Activated CD4-positive, alpha-beta memory T cell treated with anti-CD3 and anti-CD28 coated beads for 36 hours (primary cell): ENCODE results near the gene DCLRE1B. TPM values are rescaled to one million over a fixed set of nuclear protein-coding genes. Genes with fewer than 3 reads are reported as not detected.
"Not testable (repeated sequence)": the region's sequence is repeated elsewhere in the genome, so short reads cannot be mapped to it uniquely, and the experiment has no call there.

ENCODE experiments used
- CTCF ChIA-PET: fragments of 350-600 bp; sonication (Branson Sonifier 250); formaldehyde crosslinking; loops from one replicate; lab custom pipeline; 2021; ENCODE audit warnings: antibody characterized with exemption, inconsistent platforms; lab: Charles Lee
- POLR2A ChIA-PET: fragments of 350-600 bp; sonication (Branson Sonifier 250); formaldehyde crosslinking; loops from one replicate; lab custom pipeline; 2021; ENCODE audit warnings: antibody characterized with exemption; lab: Charles Lee
- DNase-seq: peaks from one replicate; pipeline ENCODE4 v3.0.0-alpha.2; 2020
- H3K27ac Mint-ChIP-seq: one replicate; pipeline ENCODE4 v1.8.0; 2021; ENCODE audit warnings: mixed read lengths
- H3K27me3 Mint-ChIP-seq: one replicate; pipeline ENCODE4 v1.8.0; 2021; ENCODE audit warnings: mixed read lengths
- H3K36me3 Mint-ChIP-seq: one replicate; pipeline ENCODE4 v1.8.0; 2021; ENCODE audit warnings: mixed read lengths
- H3K4me1 Mint-ChIP-seq: one replicate; pipeline ENCODE4 v1.8.0; 2021; ENCODE audit warnings: low read depth, mixed read lengths
- H3K4me3 Mint-ChIP-seq: one replicate; pipeline ENCODE4 v1.8.0; 2021; ENCODE audit warnings: mild to moderate bottlenecking, mixed read lengths
- H3K9me3 Mint-ChIP-seq: one replicate; pipeline ENCODE4 v1.8.0; 2021; ENCODE audit warnings: mixed read lengths
- intact Hi-C: fragments of 100-400 bp; cut with micrococcal nuclease; formaldehyde crosslinking; loops from one replicate; pipeline ENCODE4 v1.15.1; 2023
- total RNA-seq, 2 experiments: library from RNA; stranded (reverse); gene quantifications; one replicate each; pipeline ENCODE4 v1.2.3, GENCODE V29; 2021

DCLRE1B gene
- total RNA-seq, 2 experiments from 2014 or later = 19.4 to 19.6 TPM

- H3K4me1 Mint-ChIP-seq = peaks cover 65% of the 10 kb centered on the region
- H3K4me3 Mint-ChIP-seq = peak overlapping the region; percentile 31
- peaks cover 20% of the 10 kb centered on the region for H3K36me3 Mint-ChIP-seq
- POLR2A ChIA-PET = interaction anchor here (1.2 to 4.5 kb wide), 5 partner anchors 9 to 43 kb away, joined by 3 to 36 read pairs (median 4); partner anchors contain the start of genes AP4B1, DCLRE1B and HIPK1
- intact Hi-C loops = loop anchor here (2.0 kb wide), 1 partner anchor 17 kb away; no protein-coding TSS in a partner anchor
- DNase-seq = no peak
- H3K27me3 Mint-ChIP-seq = no peaks in the 10 kb centered on the region
- CTCF ChIA-PET = interaction anchor here (0.8 to 7.8 kb wide), 9 partner anchors 8 to 335 kb away, joined by 3 to 42 read pairs (median 5); partner anchors contain the start of genes AP4B1, DCLRE1B and HIPK1
- H3K27ac Mint-ChIP-seq = peak overlapping the region; percentile 74
- no peaks in the 10 kb centered on the region for H3K9me3 Mint-ChIP-seq
These were observed 42.4 kb downstream of the DCLRE1B start for GRCh38 chr1:113947388-113948107.

DNA sequence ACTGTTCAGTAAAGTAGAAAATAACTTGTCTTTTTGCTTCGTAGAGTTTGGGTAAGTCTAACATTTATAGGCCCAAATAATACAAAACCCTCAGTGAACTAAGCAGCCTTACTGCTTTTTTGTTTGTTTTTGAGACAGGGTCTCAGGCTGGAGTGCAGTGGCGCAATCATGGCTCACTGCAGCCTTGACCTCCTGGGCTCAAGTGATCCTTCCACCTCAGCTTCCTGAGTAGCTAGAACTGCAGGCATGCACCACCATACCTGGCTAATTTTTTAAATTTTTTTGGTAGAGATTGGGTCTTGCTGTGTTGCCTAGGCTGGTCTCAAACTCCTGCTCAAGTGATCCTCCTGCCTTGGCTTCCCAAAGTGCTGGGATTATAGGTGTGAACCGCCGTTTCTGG, 43.0 kb downstream of the DCLRE1B start:
- intact Hi-C loops, H3K4me3 Mint-ChIP-seq: not testable (repeated sequence)
- peaks cover 63% of the 10 kb centered on the region for H3K4me1 Mint-ChIP-seq

GRCh38 chr1:113949007-113949406, 43.9 kb downstream of the DCLRE1B start:
- CTCF ChIA-PET = interaction anchor here (0.9 to 7.8 kb wide), 3 partner anchors 8 to 113 kb away, joined by 3 to 42 read pairs (median 14); partner anchors contain the start of gene HIPK1
- peaks cover 62% of the 10 kb centered on the region for H3K4me1 Mint-ChIP-seq
- DNase-seq = no peak
- intact Hi-C loops = no loop called here
- peak overlapping the region; percentile 8 for H3K27ac Mint-ChIP-seq
- POLR2A ChIA-PET = interaction anchor here (0.5 to 4.5 kb wide), 2 partner anchors 19 to 131 kb away, joined by 3 to 36 read pairs; partner anchors contain the start of gene HIPK1
- no peak overlapping the region for H3K4me3 Mint-ChIP-seq
- no peaks in the 10 kb centered on the region for H3K9me3 Mint-ChIP-seq
- H3K27me3 Mint-ChIP-seq = no peaks in the 10 kb centered on the region
- H3K36me3 Mint-ChIP-seq = peaks cover 18% of the 10 kb centered on the region

More for the DNA sequence above, 43.0 kb downstream of the DCLRE1B start:
- ChIA-PET POLR2A (interaction anchor here (1.7 to 4.5 kb wide), 2 partner anchors 19 to 32 kb away, joined by 3 to 36 read pairs; partner anchors contain the start of gene HIPK1), CTCF (interaction anchor here (0.6 to 7.8 kb wide), 7 partner anchors 8 to 334 kb away, joined by 3 to 42 read pairs (median 3); partner anchors contain the start of gene HIPK1)
- H3K27me3 Mint-ChIP-seq, DNase-seq, H3K9me3 Mint-ChIP-seq: not testable (repeated sequence)
- peak overlapping the region; percentile 74 for H3K27ac Mint-ChIP-seq
- H3K36me3 Mint-ChIP-seq = peaks cover 20% of the 10 kb centered on the region

DNA sequence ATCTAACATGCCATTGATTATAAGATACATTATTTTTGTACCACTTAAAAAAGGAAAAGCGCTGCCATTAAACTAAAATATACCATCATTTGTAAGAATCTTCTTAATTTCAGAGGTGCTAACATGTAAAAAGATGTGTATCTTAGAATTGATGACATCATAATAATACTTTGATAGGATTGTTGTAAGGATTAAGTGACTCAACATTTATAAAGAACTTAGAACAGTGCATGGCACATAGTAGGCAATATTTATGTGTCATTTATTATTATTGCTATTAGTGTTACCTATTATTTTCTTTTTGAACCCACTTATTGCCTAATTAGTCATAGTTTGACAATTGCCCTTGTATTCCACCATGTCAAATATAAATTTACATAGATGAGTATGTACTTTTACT, 45.8 kb downstream of the DCLRE1B start:
- H3K36me3 Mint-ChIP-seq = peaks cover 22% of the 10 kb centered on the region
- H3K9me3 Mint-ChIP-seq = no peaks in the 10 kb centered on the region

GRCh38 chr1:113951719-113952118, 46.6 kb downstream of the DCLRE1B start:
- Mint-ChIP-seq H3K9me3 (no peaks in the 10 kb centered on the region), H3K27ac (no peak overlapping the region), H3K4me3 (no peak overlapping the region), H3K27me3 (no peaks in the 10 kb centered on the region), H3K4me1 (peaks cover 58% of the 10 kb centered on the region), H3K36me3 (peaks cover 27% of the 10 kb centered on the region)
- no peak for DNase-seq
- intact Hi-C loops = no loop called here
- CTCF ChIA-PET = interaction anchor here (0.5 to 1.0 kb wide), 5 partner anchors 9 to 402 kb away, joined by 3 to 4 read pairs (median 3); no protein-coding TSS in a partner anchor
- POLR2A ChIA-PET = interaction anchor here (0.6 to 1.7 kb wide), 4 partner anchors 19 to 75 kb away, joined by 3 to 6 read pairs (median 3); partner anchors contain the start of gene OLFML3

More for the DNA sequence above, 45.8 kb downstream of the DCLRE1B start:
- Mint-ChIP-seq H3K27me3 (no peaks in the 10 kb centered on the region), H3K4me3 (no peak overlapping the region), H3K4me1 (peaks cover 64% of the 10 kb centered on the region), H3K27ac (no peak overlapping the region)
- ChIA-PET POLR2A (interaction anchor here (1.7 kb wide), 1 partner anchor 20 kb away, joined by 6 read pairs; no protein-coding TSS in a partner anchor), CTCF (interaction anchor here (0.9 to 7.8 kb wide), 2 partner anchors 21 to 47 kb away, joined by 3 to 42 read pairs; partner anchors contain the start of gene HIPK1)
- DNase-seq = no peak
- intact Hi-C loops = no loop called here

DNA sequence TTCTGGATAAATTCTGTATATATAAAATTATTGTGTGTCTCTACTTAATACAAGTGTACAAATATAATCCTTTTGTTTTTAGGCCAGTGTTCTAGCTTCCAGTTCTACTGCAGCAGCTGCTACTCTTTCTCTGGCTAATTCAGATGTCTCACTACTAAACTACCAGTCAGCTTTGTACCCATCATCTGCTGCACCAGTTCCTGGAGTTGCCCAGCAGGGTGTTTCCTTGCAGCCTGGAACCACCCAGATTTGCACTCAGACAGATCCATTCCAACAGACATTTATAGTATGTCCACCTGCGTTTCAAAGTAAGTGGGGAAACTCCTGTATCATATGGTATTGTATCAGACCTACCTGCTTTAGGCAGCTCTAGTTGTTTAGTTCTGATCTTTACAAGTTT, 52.9 kb downstream of the DCLRE1B start:
- no peaks in the 10 kb centered on the region for H3K9me3 Mint-ChIP-seq
- H3K27me3 Mint-ChIP-seq = no peaks in the 10 kb centered on the region
- H3K36me3 Mint-ChIP-seq = peaks cover 61% of the 10 kb centered on the region
- peaks cover 21% of the 10 kb centered on the region for H3K4me1 Mint-ChIP-seq
- intact Hi-C loops = no loop called here
- CTCF ChIA-PET = interaction anchor here (1.0 kb wide), 1 partner anchor 21 kb away, joined by 3 read pairs; no protein-coding TSS in a partner anchor
- no peak overlapping the region for H3K4me3 Mint-ChIP-seq
- POLR2A ChIA-PET = interaction anchor here (0.7 kb wide), 1 partner anchor 12 kb away, joined by 3 read pairs; no protein-coding TSS in a partner anchor
- H3K27ac Mint-ChIP-seq = no peak overlapping the region
- no peak for DNase-seq

- no peak overlapping the region for H3K4me3 Mint-ChIP-seq
- peaks cover 66% of the 10 kb centered on the region for H3K36me3 Mint-ChIP-seq
- ChIA-PET POLR2A (no interaction called here), CTCF (interaction anchor here (1.0 kb wide), 1 partner anchor 20 kb away, joined by 3 read pairs; no protein-coding TSS in a partner anchor)
- no peak for DNase-seq
- intact Hi-C loops = no loop called here
- H3K27me3 Mint-ChIP-seq = no peaks in the 10 kb centered on the region
- peaks cover 20% of the 10 kb centered on the region for H3K4me1 Mint-ChIP-seq
- no peaks in the 10 kb centered on the region for H3K9me3 Mint-ChIP-seq
- no peak overlapping the region for H3K27ac Mint-ChIP-seq
These were observed 53.6 kb downstream of the DCLRE1B start for GRCh38 chr1:113958691-113959090.

DNA sequence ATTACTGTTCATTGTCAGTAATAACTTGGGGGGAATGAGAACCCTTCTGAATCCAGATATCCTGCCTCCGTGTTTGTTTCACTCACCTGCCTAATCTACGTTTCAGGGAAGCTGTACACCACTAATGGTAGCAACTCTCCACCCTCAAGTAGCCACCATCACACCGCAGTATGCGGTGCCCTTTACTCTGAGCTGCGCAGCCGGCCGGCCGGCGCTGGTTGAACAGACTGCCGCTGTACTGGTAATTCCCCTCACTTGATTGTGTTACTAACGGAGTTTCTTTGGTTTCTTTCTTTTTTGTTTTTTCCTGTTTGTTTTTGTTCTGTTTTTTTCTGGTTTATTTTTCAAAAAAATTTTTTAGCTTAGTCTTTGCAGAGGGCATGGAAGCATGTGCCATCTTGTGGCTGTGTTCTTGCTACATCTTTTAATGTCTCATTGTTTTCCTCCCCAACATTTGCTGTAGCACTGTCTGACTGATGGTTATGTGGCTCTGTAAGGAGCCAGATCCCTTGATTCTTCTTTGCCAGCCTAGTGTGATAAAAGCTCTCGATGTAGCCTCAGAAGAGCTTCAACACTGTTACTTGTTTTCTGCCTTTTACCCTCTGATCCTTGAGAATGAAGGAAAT, 58.3 kb downstream of the DCLRE1B start:
- ChIA-PET CTCF (interaction anchor here (0.6 to 2.9 kb wide), 6 partner anchors 11 to 127 kb away, joined by 3 to 14 read pairs (median 4); partner anchors contain the start of genes HIPK1 and OLFML3), POLR2A (interaction anchor here (1.3 kb wide), 1 partner anchor 33 kb away, joined by 5 read pairs; no protein-coding TSS in a partner anchor)
- Mint-ChIP-seq H3K27ac (no peak overlapping the region), H3K4me3 (no peak overlapping the region), H3K27me3 (no peaks in the 10 kb centered on the region), H3K9me3 (no peaks in the 10 kb centered on the region), H3K4me1 (no peaks in the 10 kb centered on the region), H3K36me3 (peaks cover 66% of the 10 kb centered on the region)
- intact Hi-C loops = no loop called here
- no peak for DNase-seq

Other genes starting within 250 kb of the DCLRE1B start
- 10 to 100 TPM; 12.6 to 12.9 TPM for gene PHTF1, start 145.8 kb upstream of the DCLRE1B start, total RNA-seq
- gene RSBN1, start 92.8 kb upstream of the DCLRE1B start, total RNA-seq = 10 to 100 TPM; 17.5 to 18.5 TPM
- gene PTPN22, start 33.6 kb upstream of the DCLRE1B start, total RNA-seq = 10 to 100 TPM; 45.2 to 45.7 TPM
- under 1 TPM; 0.22 to 0.93 TPM for gene BCL2L15, start 17.7 kb upstream of the DCLRE1B start, total RNA-seq
- gene AP4B1, start 527 bp upstream of the DCLRE1B start, total RNA-seq = 10 to 100 TPM; 41.4 to 42.2 TPM
- gene HIPK1, start 24.0 kb downstream of the DCLRE1B start, total RNA-seq = 10 to 100 TPM; 55.3 to 55.7 TPM
- gene OLFML3, start 74.1 kb downstream of the DCLRE1B start, total RNA-seq = under 1 TPM in 1 of 2 experiments, not detected in 1; 0.21 TPM
- not detected for gene SYT6, start 248.5 kb downstream of the DCLRE1B start, total RNA-seq